HL-60/S4 treated with phorbol 12-myristate 13-acetate at 8.2 ng/mL for 4 days and 3 days (cell line): ENCODE data around the gene LHX1.

Source experiments
- in situ Hi-C: fragments of 300-500 bp; cut with MboI; formaldehyde crosslinking; loops from 2 replicates; pipeline ENCODE4 v1.15.0; 2022; ENCODE audit warnings: low sequenced_read_pairs

LHX1 gene

GRCh38 chr17:36937001-36937958, at the start of gene LHX1:
LHX1 (plus strand) TSS chr17:36937475; CDS start chr17:36938198, 723 bp downstream.
- in situ Hi-C loops, result no loop called here

GRCh38 chr17:36888236-36888951, 48.9 kb upstream of the LHX1 start:
- in situ Hi-C loops, result loop anchor here (25.0 kb wide), 1 partner anchor 101 kb away; no protein-coding TSS in a partner anchor

GRCh38 chr17:36889770-36890349, 47.4 kb upstream of the LHX1 start:
- in situ Hi-C loops, result loop anchor here (25.0 kb wide), 1 partner anchor 103 kb away; no protein-coding TSS in a partner anchor

- in situ Hi-C loops, result loop anchor here (25.0 kb wide), 1 partner anchor 103 kb away; no protein-coding TSS in a partner anchor
These were observed 46.7 kb upstream of the LHX1 start for GRCh38 chr17:36890398-36891168.

- in situ Hi-C loops, result loop anchor here (25.0 kb wide), 1 partner anchor 105 kb away; no protein-coding TSS in a partner anchor
These were observed 45.0 kb upstream of the LHX1 start for GRCh38 chr17:36892112-36892838.

GRCh38 chr17:36894177-36894576, 43.1 kb upstream of the LHX1 start:
- in situ Hi-C loops, result loop anchor here (25.0 kb wide), 1 partner anchor 107 kb away; no protein-coding TSS in a partner anchor

- in situ Hi-C loops, result loop anchor here (25.0 kb wide), 1 partner anchor 108 kb away; no protein-coding TSS in a partner anchor
These were observed 42.4 kb upstream of the LHX1 start for GRCh38 chr17:36894925-36895324.

GRCh38 chr17:36899250-36900159, 37.8 kb upstream of the LHX1 start:
- in situ Hi-C loops, result loop anchor here (25.0 kb wide), 1 partner anchor 112 kb away; no protein-coding TSS in a partner anchor

GRCh38 chr17:36900160-36900512, 37.1 kb upstream of the LHX1 start:
- in situ Hi-C loops, result no loop called here

- in situ Hi-C loops, result no loop called here
These were observed 35.8 kb upstream of the LHX1 start for GRCh38 chr17:36901506-36901905.

- in situ Hi-C loops, result no loop called here
These were observed 29.9 kb upstream of the LHX1 start for GRCh38 chr17:36907407-36907806.

- in situ Hi-C loops, result no loop called here
These were observed 26.8 kb upstream of the LHX1 start for GRCh38 chr17:36910513-36910912.

- in situ Hi-C loops, result no loop called here
These were observed 26.3 kb upstream of the LHX1 start for GRCh38 chr17:36911001-36911400.

- in situ Hi-C loops, result no loop called here
These were observed 24.1 kb upstream of the LHX1 start for GRCh38 chr17:36913132-36913531.

- in situ Hi-C loops, result no loop called here
These were observed 19.0 kb upstream of the LHX1 start for GRCh38 chr17:36918211-36918691.

- in situ Hi-C loops, result no loop called here
These were observed 17.8 kb upstream of the LHX1 start for GRCh38 chr17:36919407-36919968.

GRCh38 chr17:36920032-36921005, 17.0 kb upstream of the LHX1 start:
- in situ Hi-C loops, result no loop called here
